GM21381 (cell line): Measurements from ENCODE around the gene CHMP4A.
A peak's percentile ranks its signal among the peaks of the same experiment; 100 is the strongest.

Experiments used
- ATAC-seq: cut with Tn5 transposase; IDR thresholded peaks from one replicate; pipeline ENCODE4 v1.9.1; 2021; ENCODE audit warnings: mild to moderate bottlenecking, moderate library complexity; ENCODE audit not compliant: unreplicated experiment

The CHMP4A gene

GRCh38 chr14:24198814-24199524 is 14.3 kb downstream of the CHMP4A start:
- no peak for ATAC-seq

GRCh38 chr14:24197056-24197450 is 16.2 kb downstream of the CHMP4A start:
- no peak for ATAC-seq

- peak; percentile 19 for ATAC-seq
Observed at GRCh38 chr14:24196071-24197055, 16.9 kb downstream of the CHMP4A start.

GRCh38 chr14:24195186-24196070 is 17.9 kb downstream of the CHMP4A start, which contains the start of gene TM9SF1:
Gene TM9SF1, minus strand, starts transcription at chr14:24195441. Its CDS starts 422 bp downstream, at chr14:24195019.
- peak; percentile 85 for ATAC-seq

GRCh38 chr14:24194873-24195185 is 18.5 kb downstream of the CHMP4A start:
- no peak for ATAC-seq

GRCh38 chr14:24194186-24194872 is 19.0 kb downstream of the CHMP4A start:
- ATAC-seq, result no peak

- no peak for ATAC-seq
Observed at GRCh38 chr14:24192933-24193332, 20.4 kb downstream of the CHMP4A start.

- no peak for ATAC-seq
Observed at GRCh38 chr14:24190416-24190815, 22.9 kb downstream of the CHMP4A start.

- no peak for ATAC-seq
Observed at GRCh38 chr14:24189460-24189859, 23.8 kb downstream of the CHMP4A start.

GRCh38 chr14:24189059-24189375 is 24.3 kb downstream of the CHMP4A start:
- ATAC-seq, result no peak

- peak; percentile 88 for ATAC-seq
Observed at GRCh38 chr14:24188251-24189058, 24.8 kb downstream of the CHMP4A start, which contains the start of gene IPO4. Gene IPO4, minus strand, starts transcription at chr14:24188816. Its CDS starts 29 bp downstream, at chr14:24188787.

- ATAC-seq, result no peak
Observed at GRCh38 chr14:24187539-24187915, 25.8 kb downstream of the CHMP4A start.

GRCh38 chr14:24186831-24187538 is 26.3 kb downstream of the CHMP4A start:
- ATAC-seq, result no peak

GRCh38 chr14:24185741-24186140 is 27.5 kb downstream of the CHMP4A start:
- no peak for ATAC-seq

- no peak for ATAC-seq
Observed at GRCh38 chr14:24185026-24185425, 28.3 kb downstream of the CHMP4A start.

- no peak for ATAC-seq
Observed at GRCh38 chr14:24184104-24184970, 29.0 kb downstream of the CHMP4A start.

GRCh38 chr14:24183014-24183481 is 30.2 kb downstream of the CHMP4A start:
- no peak for ATAC-seq
